ENCODE data around the gene ITGA8. TPM values are rescaled to one million over a fixed set of nuclear protein-coding genes. Genes with fewer than 3 reads are reported as not detected.

The ITGA8 gene
- total RNA-seq, 1 experiment from 2014 or later, result 17.2 TPM

Other genes with a start within 250 kb of the ITGA8 start
- gene MINDY3, start 140.6 kb upstream of the ITGA8 start, total RNA-seq (2014; rRNA removed; shearing (Covaris generic)), result 11.7 and 18.7 TPM in 2 replicates

Data from H4 (cell line).